ENCODE data around the gene TAS2R42. TPM values are rescaled to one million over a fixed set of nuclear protein-coding genes. Genes with fewer than 3 reads are reported as not detected.

TAS2R42 gene
- total RNA-seq, 4 donors from 2014 or later = not detected

GRCh38 chr12:11147420-11147819, 39.3 kb downstream of the TAS2R42 start:
- no peak for TF ChIP-seq CTCF (IDR thresholded peaks at IDR 0.05; ENCODE audit: low read depth)

- no peak for TF ChIP-seq CTCF (IDR thresholded peaks at IDR 0.05; ENCODE audit: low read depth)
Observed at GRCh38 chr12:11144297-11144696, 42.4 kb downstream of the TAS2R42 start.

- no peak for TF ChIP-seq CTCF (IDR thresholded peaks at IDR 0.05; ENCODE audit: low read depth)
Observed at GRCh38 chr12:11143352-11143751, 43.4 kb downstream of the TAS2R42 start.

- TF ChIP-seq CTCF (IDR thresholded peaks at IDR 0.05; ENCODE audit: low read depth) = no peak
Observed at GRCh38 chr12:11136075-11136474, 50.7 kb downstream of the TAS2R42 start.

Other genes with a start within 250 kb of the TAS2R42 start
- 1 to 10 TPM; 4.1 to 5.8 (median 4.1) TPM for gene TAS2R14, start 247.7 kb downstream of the TAS2R42 start, total RNA-seq
- gene TAS2R50, start 200.0 kb downstream of the TAS2R42 start, total RNA-seq = 1 to 10 TPM; 3.4 to 4.6 (median 3.9) TPM
- 1 to 10 TPM; 3.0 to 6.2 (median 5.0) TPM for gene TAS2R20, start 188.6 kb downstream of the TAS2R42 start, total RNA-seq
- gene TAS2R19, start 164.3 kb downstream of the TAS2R42 start, total RNA-seq = 1 to 10 TPM; 5.7 to 8.8 (median 6.2) TPM
- 1 to 10 TPM; 3.4 to 7.6 (median 6.0) TPM for gene TAS2R31, start 155.5 kb downstream of the TAS2R42 start, total RNA-seq
- 1 to 10 TPM; 1.9 to 4.5 (median 2.4) TPM for gene TAS2R46, start 124.6 kb downstream of the TAS2R42 start, total RNA-seq
- 1 to 10 TPM; 1.7 to 5.5 (median 3.6) TPM for gene TAS2R43, start 94.6 kb downstream of the TAS2R42 start, total RNA-seq
- 10 to 100 TPM in 2 of 4 donors, 1 to 10 TPM in 2; 5.1 to 17.9 (median 11.8) TPM for gene TAS2R30, start 52.3 kb downstream of the TAS2R42 start, total RNA-seq
- 1 to 10 TPM; 5.7 to 8.0 (median 7.4) TPM for gene SMIM10L1, start 15.7 kb downstream of the TAS2R42 start, total RNA-seq
- gene PRB3, start 82.8 kb upstream of the TAS2R42 start, total RNA-seq = not detected
- not detected for gene PRB4, start 123.5 kb upstream of the TAS2R42 start, total RNA-seq
- not detected for gene PRB2, start 208.6 kb upstream of the TAS2R42 start, total RNA-seq